Endothelial cell of umbilical vein (primary cell): ENCODE data around the gene TXNIP. TPM values are rescaled to one million over a fixed set of nuclear protein-coding genes. Genes with fewer than 3 reads are reported as not detected.

ENCODE experiments used
- BruUV-seq: library from RNA; stranded (reverse); fragments of 400-500 nt; replicated peaks from 2 replicates; lab custom pipeline; 2021; lab: Mats Ljungman, UMichigan
- CTCF ChIA-PET: fragments of 300-600, 350-600 bp; sonication (Branson Sonifier 250); formaldehyde crosslinking; loops from one replicate; lab custom pipeline; 2021; ENCODE audit warnings: antibody characterized with exemption, inconsistent platforms; lab: Charles Lee
- POLR2A ChIA-PET: fragments of 300-600, 350-600 bp; sonication (Branson Sonifier 250); formaldehyde crosslinking; loops from one replicate; lab custom pipeline; 2021; ENCODE audit warnings: antibody characterized with exemption, inconsistent platforms; lab: Charles Lee
- DNase-seq: peaks from one replicate; pipeline ENCODE4 v3.0.0-alpha.2; 2011; ENCODE audit warnings: low read depth, low spot score
- FAIRE-seq: peaks from 2 replicates; lab custom pipeline; 2011; peaks lifted over from hg19 to GRCh38; lab: Jason Lieb, UNC
- H2AFZ ChIP-seq: 2 replicates; pipeline ENCODE4 v1.6.0; 2012; ENCODE audit warnings: low read depth, low read length, control low read depth, inconsistent platforms
- H3K27ac ChIP-seq: 2 replicates; pipeline ENCODE4 v1.5.1; 2011; ENCODE audit warnings: low read depth, mild to moderate bottlenecking, control low read depth, low read length, moderate library complexity; ENCODE audit not compliant: insufficient read depth
- H3K27me3 ChIP-seq, 2 experiments: 2 replicates each; pipeline versions ENCODE4 v1.6.0 to v1.6.1; 2011; ENCODE audit warnings: low read length in 2 of 2, mixed read lengths in 1 of 2; ENCODE audit not compliant: control insufficient read depth in 2 of 2, insufficient read depth in 2 of 2
- H3K36me3 ChIP-seq, 2 experiments: 2 replicates in 1 of 2; 3 replicates in 1 of 2; pipeline ENCODE4 v1.5.1; 2011; ENCODE audit warnings: low read length in 2 of 2, mild to moderate bottlenecking in 1 of 2, moderate library complexity in 1 of 2; ENCODE audit not compliant: control insufficient read depth in 2 of 2, insufficient read depth in 2 of 2; ENCODE audit errors: extremely low read depth in 1 of 2
- H3K4me1 ChIP-seq: 3 replicates; pipeline ENCODE4 v1.5.1; 2011; ENCODE audit warnings: mild to moderate bottlenecking, low read length; ENCODE audit not compliant: control insufficient read depth, insufficient read depth; ENCODE audit errors: extremely low read depth
- H3K4me2 ChIP-seq: 2 replicates; pipeline ENCODE4 v1.6.1; 2011; ENCODE audit warnings: low read length, control low read depth, mixed read lengths; ENCODE audit not compliant: insufficient read depth
- H3K4me3 ChIP-seq, 3 experiments: fragments of 200-600 bp in 1 of 3; sonication (generic), shearing (Covaris generic) in 1 of 3; replicated peaks in 1 of 3; 2 replicates each; pipeline ENCODE4 v1.5.1; 2011 to 2016; ENCODE audit warnings: control low read depth in 3 of 3, low read length in 3 of 3, mild to moderate bottlenecking in 2 of 3, inconsistent platforms in 1 of 3, low read depth in 1 of 3, moderate library complexity in 1 of 3; ENCODE audit not compliant: insufficient read depth in 1 of 3
- H3K79me2 ChIP-seq: 2 replicates; pipeline ENCODE4 v1.6.0; 2012; ENCODE audit warnings: low read length, inconsistent platforms; ENCODE audit not compliant: control insufficient read depth, insufficient read depth
- H3K9ac ChIP-seq: replicated peaks from 2 replicates; pipeline ENCODE3; 2011; ENCODE audit warnings: low read length, control low read depth; ENCODE audit not compliant: insufficient read depth; ENCODE audit errors: extremely low read depth
- H3K9me1 ChIP-seq: replicated peaks from 3 replicates; pipeline ENCODE4 v1.6.0; 2011; ENCODE audit warnings: mild to moderate bottlenecking, low read length; ENCODE audit not compliant: control insufficient read depth, insufficient read depth; ENCODE audit errors: extremely low read depth
- H3K9me3 ChIP-seq: replicated peaks from 2 replicates; pipeline ENCODE4 v1.5.1; 2012; ENCODE audit warnings: low read length, inconsistent platforms; ENCODE audit not compliant: control insufficient read depth, insufficient read depth
- H4K20me1 ChIP-seq: replicated peaks from 2 replicates; pipeline ENCODE3; 2011; ENCODE audit warnings: mild to moderate bottlenecking, low read length; ENCODE audit not compliant: control insufficient read depth, insufficient read depth; ENCODE audit errors: extremely low read depth
- EZH2 ChIP-seq: IDR thresholded peaks from 2 replicates; pipeline ENCODE4 v1.6.1; 2012; ENCODE audit warnings: borderline replicate concordance, low read depth, mild to moderate bottlenecking, moderate library complexity, low read length, inconsistent platforms; ENCODE audit not compliant: severe bottlenecking
- FOS ChIP-seq: IDR thresholded peaks from 2 replicates; pipeline ENCODE4 v1.6.1; 2011; ENCODE audit warnings: mild to moderate bottlenecking, low read length, moderate library complexity, borderline replicate concordance; ENCODE audit not compliant: insufficient read depth
- GATA2 ChIP-seq: IDR thresholded peaks from 2 replicates; pipeline ENCODE4 v1.7.0; 2011; ENCODE audit warnings: low read depth, mild to moderate bottlenecking, moderate library complexity, mixed read lengths, low read length; ENCODE audit not compliant: insufficient read length, insufficient read depth
- JUN ChIP-seq: IDR thresholded peaks from 2 replicates; pipeline ENCODE4 v1.6.1; 2011; ENCODE audit warnings: borderline replicate concordance, low read depth; ENCODE audit not compliant: insufficient read length, insufficient read depth
- MYC ChIP-seq: IDR thresholded peaks from one replicate; pipeline ENCODE4 v1.6.1; 2011; ENCODE audit warnings: mild to moderate bottlenecking, low read depth, low read length
- POLR2A ChIP-seq: IDR thresholded peaks from 2 replicates; pipeline ENCODE4 v1.6.1; 2012; ENCODE audit warnings: low read depth, mild to moderate bottlenecking, control low read depth, low read length
- POLR2AphosphoS5 ChIP-seq: IDR thresholded peaks from 2 replicates; pipeline ENCODE4 v1.6.1; 2012; ENCODE audit warnings: low read depth, mild to moderate bottlenecking, control low read depth, low read length, moderate library complexity; ENCODE audit not compliant: insufficient read depth
- dilution Hi-C: fragments of 300-500 bp; cut with MboI; formaldehyde crosslinking; loops from one replicate; pipeline ENCODE4 v1.15.0; 2019; ENCODE audit warnings: low sequenced_read_pairs; ENCODE audit not compliant: extremely low pct_ligation_motif_present
- intact Hi-C: fragments of 100-400 bp; cut with micrococcal nuclease; formaldehyde crosslinking; loops from one replicate; pipeline ENCODE4 v1.10.0; 2022
- polyA plus RNA-seq, 4 experiments: library from polyadenylated mRNA; depleted of rRNA in 3 of 4; stranded (reverse) in 3 of 4; unstranded in 1 of 4; fragments of >200 nt; gene quantifications; 2 replicates each; pipeline versions ENCODE4 v1.2.1 to v1.2.3, GENCODE V29; 2011 to 2012; ENCODE audit warnings: missing spikeins in 1 of 4
- total RNA-seq: library from RNA; stranded (reverse); gene quantifications from 2 replicates; pipeline ENCODE4 v1.2.3, GENCODE V29; 2021
- TF ChIP-seq, protein P1 (sequence below): IDR thresholded peaks from 2 replicates; pipeline ENCODE4 v1.6.1; 2011; ENCODE audit not compliant: insufficient read depth, insufficient read length
- TF ChIP-seq, protein P2 (sequence below), 2 donors: IDR thresholded peaks; 1 replicate in 1 of 2; 2 replicates in 1 of 2; pipeline ENCODE4 v1.5.1; 2011; ENCODE audit warnings: low read length in 2 of 2, mild to moderate bottlenecking in 2 of 2, moderate library complexity in 2 of 2, control low read depth in 1 of 2, inconsistent platforms in 1 of 2, low read depth in 1 of 2; ENCODE audit not compliant: insufficient read depth in 1 of 2; ENCODE audit errors: extremely low read depth in 1 of 2

Gene TXNIP
- total and polyA plus RNA-seq, 2 donors (not counting 3 experiments of a cell fraction or from before 2014, with no cell fraction given): 9.1 to 21.8 TPM

DNA sequence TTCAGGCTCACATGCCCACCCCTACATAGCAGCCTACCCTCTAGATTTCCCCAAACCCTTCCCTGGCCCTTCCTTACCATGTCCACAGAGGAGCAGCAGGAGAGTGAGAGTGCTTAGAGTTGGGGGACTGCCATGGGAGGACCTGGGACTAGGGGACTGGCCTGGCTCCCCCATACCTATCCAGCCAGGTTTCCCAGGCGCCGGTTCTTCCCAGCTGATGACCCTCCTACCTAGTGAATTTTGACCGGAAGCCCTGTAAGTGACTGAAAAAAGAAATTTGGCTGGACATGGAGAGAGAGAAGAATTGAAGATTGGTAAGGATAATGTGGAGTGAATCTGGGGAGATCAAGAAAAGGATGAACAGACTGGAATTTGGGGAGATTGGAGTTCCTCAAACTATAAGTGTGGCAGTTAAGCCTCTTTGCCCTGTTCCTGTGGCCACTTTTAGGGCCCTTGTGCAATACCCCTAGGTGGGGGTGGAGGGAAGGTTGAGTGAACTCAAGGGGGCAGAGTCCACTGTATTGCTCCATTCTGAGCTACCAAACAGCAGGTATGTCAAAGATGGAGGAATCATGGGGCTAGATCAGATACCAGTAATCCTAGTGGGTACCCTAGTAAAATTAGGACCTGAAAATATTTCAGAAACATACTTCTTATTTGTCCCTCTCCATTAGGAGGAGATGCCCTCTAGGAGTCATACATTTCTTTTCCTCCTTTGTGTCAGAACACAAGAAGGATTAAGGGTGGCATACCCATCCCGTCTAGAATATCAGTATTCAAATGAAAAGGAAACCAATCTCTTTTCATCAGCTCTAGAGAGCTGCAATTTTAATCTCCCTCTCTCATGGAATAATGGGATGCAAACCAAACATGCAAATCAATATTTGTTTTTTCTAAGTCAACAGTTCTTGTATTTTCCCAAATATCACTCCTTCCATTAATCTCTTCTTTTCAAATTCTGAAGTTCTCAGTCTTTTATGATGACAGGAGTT lies 24.0 kb upstream of the TXNIP start:
- dilution Hi-C loops (no loop called here), intact Hi-C loops (no loop called here)
- Histone ChIP-seq H4K20me1 (no peaks in the 10 kb centered on the region), H3K79me2 (no peaks in the 10 kb centered on the region), H3K27me3 (peaks cover 46 to 57% of the 10 kb centered on the region in 2 experiments), H3K4me2 (no peak overlapping the region), H3K4me1 (no peaks in the 10 kb centered on the region), H3K9me3 (no peaks in the 10 kb centered on the region), H3K9me1 (no peaks in the 10 kb centered on the region), H2AFZ (no peak overlapping the region), H3K9ac (no peak overlapping the region), H3K27ac (no peak overlapping the region), H3K36me3 (no peaks in the 10 kb centered on the region), H3K4me3 (no peak overlapping the region)
- ChIA-PET CTCF (interaction anchor here (0.7 to 4.7 kb wide), 3 partner anchors 11 to 13 kb away, joined by 3 to 24 read pairs (median 18); no protein-coding TSS in a partner anchor), POLR2A (interaction anchor here (1.2 kb wide), 1 partner anchor 32 kb away, joined by 4 read pairs; no protein-coding TSS in a partner anchor)
- TF ChIP-seq EZH2 (no peak), POLR2A (no peak), FOS (no peak), MYC (no peak), POLR2AphosphoS5 (no peak), GATA2 (no peak), JUN (no peak)
- TF ChIP-seq, protein P1, sequence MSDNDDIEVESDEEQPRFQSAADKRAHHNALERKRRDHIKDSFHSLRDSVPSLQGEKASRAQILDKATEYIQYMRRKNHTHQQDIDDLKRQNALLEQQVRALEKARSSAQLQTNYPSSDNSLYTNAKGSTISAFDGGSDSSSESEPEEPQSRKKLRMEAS: no peak
- TF ChIP-seq, protein P2, sequence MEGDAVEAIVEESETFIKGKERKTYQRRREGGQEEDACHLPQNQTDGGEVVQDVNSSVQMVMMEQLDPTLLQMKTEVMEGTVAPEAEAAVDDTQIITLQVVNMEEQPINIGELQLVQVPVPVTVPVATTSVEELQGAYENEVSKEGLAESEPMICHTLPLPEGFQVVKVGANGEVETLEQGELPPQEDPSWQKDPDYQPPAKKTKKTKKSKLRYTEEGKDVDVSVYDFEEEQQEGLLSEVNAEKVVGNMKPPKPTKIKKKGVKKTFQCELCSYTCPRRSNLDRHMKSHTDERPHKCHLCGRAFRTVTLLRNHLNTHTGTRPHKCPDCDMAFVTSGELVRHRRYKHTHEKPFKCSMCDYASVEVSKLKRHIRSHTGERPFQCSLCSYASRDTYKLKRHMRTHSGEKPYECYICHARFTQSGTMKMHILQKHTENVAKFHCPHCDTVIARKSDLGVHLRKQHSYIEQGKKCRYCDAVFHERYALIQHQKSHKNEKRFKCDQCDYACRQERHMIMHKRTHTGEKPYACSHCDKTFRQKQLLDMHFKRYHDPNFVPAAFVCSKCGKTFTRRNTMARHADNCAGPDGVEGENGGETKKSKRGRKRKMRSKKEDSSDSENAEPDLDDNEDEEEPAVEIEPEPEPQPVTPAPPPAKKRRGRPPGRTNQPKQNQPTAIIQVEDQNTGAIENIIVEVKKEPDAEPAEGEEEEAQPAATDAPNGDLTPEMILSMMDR (IDR thresholded peaks at IDR 0.05; ENCODE audit: extremely low read depth in 1 of 2, insufficient read depth in 1 of 2, low read depth in 1 of 2, low read length in 2 of 2): no peak
- no TSS peak for BruUV-seq
- FAIRE-seq (no peak), DNase-seq (no peak)
